Stomach (tissue), 4 donors: Measurements from ENCODE around the gene EXOC1.

Experiments used
- EP300 ChIP-seq: sonication (generic); formaldehyde crosslinking; IDR thresholded peaks from one replicate; pipeline ENCODE4 v1.6.1; 2017; ENCODE audit warnings: antibody characterized with exemption
- POLR2A ChIP-seq, 4 donors: fragments of 450-650 bp; IDR thresholded peaks; one replicate each; pipeline ENCODE4 v1.6.1; 2016; ENCODE audit warnings: antibody characterized with exemption in 4 of 4, control low read depth in 2 of 4, mild to moderate bottlenecking in 1 of 4, moderate library complexity in 1 of 4
- POLR2AphosphoS5 ChIP-seq, 3 donors: sonication (generic); formaldehyde crosslinking; IDR thresholded peaks; one replicate each; pipeline ENCODE4 v1.6.1; 2016; ENCODE audit warnings: antibody characterized with exemption in 3 of 3
- TF ChIP-seq, protein P1 (sequence below), 7 experiments: fragments of 450-650 bp in 4 of 7; fragments of 200-600 bp in 3 of 7; sonication (generic) in 3 of 7; IDR thresholded peaks; one replicate each; pipeline ENCODE4 v1.5.1; 2016 to 2019; ENCODE audit warnings: antibody characterized with exemption in 7 of 7, control low read depth in 2 of 7, mild to moderate bottlenecking in 1 of 7

DNA sequence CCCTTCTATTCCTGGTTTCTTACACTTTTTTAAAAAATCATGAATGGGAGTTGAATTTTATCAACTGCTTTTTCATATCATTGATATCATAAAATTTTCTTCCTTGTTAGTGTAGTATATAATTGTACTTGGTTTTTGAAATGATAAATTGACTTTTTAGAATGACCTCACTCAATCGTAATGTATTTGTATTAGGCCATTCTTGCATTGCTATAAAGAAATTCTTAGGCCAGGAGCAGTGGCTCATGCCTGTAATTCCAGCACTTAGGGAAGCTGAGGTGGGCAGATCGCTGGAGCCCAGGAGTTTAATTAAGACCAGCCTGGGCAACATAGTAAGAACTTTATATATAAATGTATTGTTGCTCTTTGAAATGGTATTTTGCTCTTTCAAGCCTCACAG, 6.3 kb downstream of the EXOC1 start:
- TF ChIP-seq POLR2A (IDR thresholded peaks at IDR 0.05) (no peak), EP300 (no peak), POLR2AphosphoS5 (IDR thresholded peaks at IDR 0.05) (no peak)
- TF ChIP-seq, protein P1, sequence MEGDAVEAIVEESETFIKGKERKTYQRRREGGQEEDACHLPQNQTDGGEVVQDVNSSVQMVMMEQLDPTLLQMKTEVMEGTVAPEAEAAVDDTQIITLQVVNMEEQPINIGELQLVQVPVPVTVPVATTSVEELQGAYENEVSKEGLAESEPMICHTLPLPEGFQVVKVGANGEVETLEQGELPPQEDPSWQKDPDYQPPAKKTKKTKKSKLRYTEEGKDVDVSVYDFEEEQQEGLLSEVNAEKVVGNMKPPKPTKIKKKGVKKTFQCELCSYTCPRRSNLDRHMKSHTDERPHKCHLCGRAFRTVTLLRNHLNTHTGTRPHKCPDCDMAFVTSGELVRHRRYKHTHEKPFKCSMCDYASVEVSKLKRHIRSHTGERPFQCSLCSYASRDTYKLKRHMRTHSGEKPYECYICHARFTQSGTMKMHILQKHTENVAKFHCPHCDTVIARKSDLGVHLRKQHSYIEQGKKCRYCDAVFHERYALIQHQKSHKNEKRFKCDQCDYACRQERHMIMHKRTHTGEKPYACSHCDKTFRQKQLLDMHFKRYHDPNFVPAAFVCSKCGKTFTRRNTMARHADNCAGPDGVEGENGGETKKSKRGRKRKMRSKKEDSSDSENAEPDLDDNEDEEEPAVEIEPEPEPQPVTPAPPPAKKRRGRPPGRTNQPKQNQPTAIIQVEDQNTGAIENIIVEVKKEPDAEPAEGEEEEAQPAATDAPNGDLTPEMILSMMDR (IDR thresholded peaks at IDR 0.05) = no peak
